ENCODE results near the gene ADAMTS17.

Gene ADAMTS17

DNA sequence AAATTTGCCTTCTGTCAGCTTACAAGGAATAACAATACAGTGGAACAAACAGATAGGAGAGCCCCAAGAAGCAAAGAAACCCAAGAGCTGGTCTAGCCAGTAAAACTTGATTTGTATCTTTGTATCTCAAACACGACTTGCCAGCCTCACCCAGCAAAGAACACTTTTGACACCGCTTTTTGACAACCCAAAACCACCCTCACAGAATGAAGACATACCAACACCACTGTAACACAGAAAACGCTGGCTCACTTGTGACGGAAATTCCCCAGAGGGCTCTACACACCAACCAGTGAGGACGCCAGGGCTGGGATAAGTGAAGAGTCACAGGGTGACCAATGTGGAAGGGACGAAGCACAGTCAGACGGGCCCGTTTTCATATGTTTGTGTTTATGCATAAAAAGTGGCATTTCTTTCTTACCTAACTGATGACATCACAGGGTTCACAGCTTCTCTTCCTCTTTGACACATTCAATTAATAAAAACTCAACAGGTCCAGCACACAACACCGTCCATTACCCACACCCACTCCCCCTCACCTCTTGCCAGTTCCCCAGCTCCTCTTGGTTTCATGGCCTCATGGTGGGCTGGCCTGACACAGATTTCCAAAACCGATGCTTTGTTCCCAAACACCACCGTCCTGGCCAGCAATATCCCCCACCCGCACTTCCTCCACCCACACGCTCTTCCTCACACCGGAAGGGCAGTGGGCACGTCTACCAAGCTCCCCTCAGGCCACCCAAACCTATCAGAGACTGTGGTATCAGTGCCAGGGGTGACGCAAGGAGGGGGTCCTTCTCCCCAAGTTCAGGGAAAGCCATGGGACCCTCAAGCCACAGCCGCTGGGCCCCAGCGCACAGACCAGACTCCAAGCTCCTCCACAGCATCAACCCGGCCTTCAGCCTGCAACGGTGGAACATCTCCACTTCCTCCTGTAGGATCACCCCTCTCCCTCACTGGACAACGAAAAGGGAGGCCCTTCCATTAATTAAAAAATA lies 94.2 kb downstream of the ADAMTS17 start:
- Histone ChIP-seq H3K27ac (ENCODE audit: low read depth, low read length) (no peak overlapping the region), H3K4me1 (ENCODE audit: control insufficient read depth, insufficient read depth, low read length) (no peaks in the 10 kb centered on the region), H3K36me3 (ENCODE audit: control insufficient read depth, insufficient read depth, low read length) (no peaks in the 10 kb centered on the region), H3K9me3 (ENCODE audit: control insufficient read depth, insufficient read depth, low read depth, low read length) (no peaks in the 10 kb centered on the region), H3K9ac (ENCODE audit: low read length) (no peak overlapping the region), H3K27me3 (ENCODE audit: control insufficient read depth, insufficient read depth, low read length) (no peaks in the 10 kb centered on the region), H3K4me3 (ENCODE audit: low read depth, low read length) (no peak overlapping the region)

DNA sequence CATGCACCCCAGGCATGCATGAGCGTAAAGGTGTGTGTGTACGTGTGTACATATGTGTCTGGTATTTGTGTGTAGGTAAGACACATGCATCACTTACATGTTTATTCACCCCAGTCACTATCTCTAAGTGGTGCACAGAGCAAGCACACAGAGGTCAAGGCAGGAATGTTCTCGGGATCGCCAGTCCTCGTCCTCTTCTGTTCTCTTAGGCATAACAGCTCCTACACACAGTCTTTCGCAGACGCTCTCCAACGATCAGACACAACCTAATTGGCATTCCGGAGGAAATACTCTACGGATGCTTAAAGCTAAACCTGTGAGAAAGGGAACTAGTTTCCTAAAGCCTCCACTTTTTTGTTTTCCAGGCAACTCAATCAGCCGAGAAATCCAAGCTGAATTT lies 95.9 kb downstream of the ADAMTS17 start:
- Histone ChIP-seq H3K27ac (ENCODE audit: low read depth, low read length) (no peak overlapping the region), H3K9ac (ENCODE audit: low read length) (no peak overlapping the region), H3K36me3 (ENCODE audit: control insufficient read depth, insufficient read depth, low read length) (no peaks in the 10 kb centered on the region), H3K4me1 (ENCODE audit: control insufficient read depth, insufficient read depth, low read length) (no peaks in the 10 kb centered on the region), H3K27me3 (ENCODE audit: control insufficient read depth, insufficient read depth, low read length) (no peaks in the 10 kb centered on the region), H3K4me3 (ENCODE audit: low read depth, low read length) (no peak overlapping the region), H3K9me3 (ENCODE audit: control insufficient read depth, insufficient read depth, low read depth, low read length) (no peaks in the 10 kb centered on the region)

DNA sequence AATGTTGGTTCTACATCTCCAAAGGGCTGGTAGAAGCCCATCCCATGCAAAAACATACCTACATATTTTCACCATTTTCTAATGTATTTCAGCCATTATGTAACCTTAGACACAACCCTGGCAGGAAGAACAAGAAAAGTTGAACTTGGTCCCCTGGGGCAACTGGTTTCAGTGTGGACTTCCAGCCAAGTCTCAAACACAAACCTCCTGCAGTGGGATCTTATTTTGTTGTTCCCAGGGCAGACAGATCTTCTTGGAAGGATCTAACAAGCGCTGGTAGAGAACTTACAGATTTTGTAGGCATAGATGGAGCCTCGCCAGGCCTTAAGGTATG lies 96.3 kb downstream of the ADAMTS17 start:
- Histone ChIP-seq H3K9me3 (ENCODE audit: control insufficient read depth, insufficient read depth, low read depth, low read length) (no peaks in the 10 kb centered on the region), H3K4me1 (ENCODE audit: control insufficient read depth, insufficient read depth, low read length) (no peaks in the 10 kb centered on the region), H3K27ac (ENCODE audit: low read depth, low read length) (no peak overlapping the region)

DNA sequence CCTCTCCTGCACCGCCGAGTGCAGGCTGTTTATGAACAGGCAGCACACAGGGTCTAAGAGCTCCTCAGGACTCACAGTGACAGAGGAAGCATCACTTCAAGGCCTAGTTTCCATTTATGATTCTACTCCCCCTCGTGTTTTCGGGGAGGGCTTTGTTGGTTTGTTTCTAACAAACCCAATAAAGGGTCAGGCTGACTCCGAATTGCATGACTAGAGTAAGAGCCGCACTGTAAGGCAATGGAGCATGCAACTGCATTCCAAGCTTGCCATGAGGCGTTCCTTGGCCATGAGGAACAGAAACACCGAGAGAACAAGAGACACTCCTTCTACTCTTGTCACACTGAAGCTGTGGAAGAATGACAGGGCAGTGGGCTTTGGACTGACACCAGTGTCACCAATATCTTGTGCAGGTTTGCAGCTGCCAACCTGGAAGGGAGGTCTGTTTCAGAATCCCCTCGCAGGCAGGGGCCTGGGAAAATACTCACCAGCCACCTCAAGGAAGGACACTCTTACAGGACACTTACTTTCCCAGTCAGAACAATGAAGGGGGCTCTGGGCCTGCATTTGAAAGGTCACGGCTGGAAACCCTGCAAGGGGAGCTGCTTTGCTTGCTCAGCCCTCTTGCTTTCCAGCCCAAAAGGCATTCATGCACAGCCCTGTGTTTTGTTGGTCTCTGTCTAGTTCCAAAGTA lies 96.8 kb downstream of the ADAMTS17 start:
- Histone ChIP-seq H3K4me1 (ENCODE audit: control insufficient read depth, insufficient read depth, low read length) (no peaks in the 10 kb centered on the region), H3K4me3 (ENCODE audit: low read depth, low read length) (no peak overlapping the region), H3K36me3 (ENCODE audit: control insufficient read depth, insufficient read depth, low read length) (no peaks in the 10 kb centered on the region), H3K27me3 (ENCODE audit: control insufficient read depth, insufficient read depth, low read length) (no peaks in the 10 kb centered on the region), H3K27ac (ENCODE audit: low read depth, low read length) (no peak overlapping the region), H3K9me3 (ENCODE audit: control insufficient read depth, insufficient read depth, low read depth, low read length) (no peaks in the 10 kb centered on the region), H3K9ac (ENCODE audit: low read length) (no peak overlapping the region)

More for the DNA sequence above, 96.3 kb downstream of the ADAMTS17 start:
- Histone ChIP-seq H3K4me3 (ENCODE audit: low read depth, low read length) (no peak overlapping the region), H3K9ac (ENCODE audit: low read length) (no peak overlapping the region), H3K36me3 (ENCODE audit: control insufficient read depth, insufficient read depth, low read length) (no peaks in the 10 kb centered on the region), H3K27me3 (ENCODE audit: control insufficient read depth, insufficient read depth, low read length) (no peaks in the 10 kb centered on the region)

DNA sequence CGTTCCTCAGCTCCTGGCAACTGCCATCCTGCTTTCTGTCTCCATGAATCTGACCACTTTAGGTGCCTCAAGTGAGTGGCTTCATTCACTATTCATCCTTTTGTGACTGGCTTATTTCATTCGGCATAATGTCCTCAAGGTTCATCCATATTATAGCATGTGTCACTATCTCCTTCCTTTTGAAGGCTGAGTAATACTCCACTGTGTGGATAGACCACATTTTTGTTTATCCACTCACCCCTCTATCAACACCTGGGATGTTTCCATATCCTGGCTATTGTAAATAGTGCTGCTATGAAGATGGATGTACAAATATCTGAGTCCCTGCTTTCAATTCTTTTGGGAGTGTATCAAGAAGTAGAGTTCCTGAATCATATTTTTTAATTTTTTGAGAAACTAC lies 98.8 kb downstream of the ADAMTS17 start:
- H3K4me1 ChIP-seq (ENCODE audit: control insufficient read depth, insufficient read depth, low read length), result no peaks in the 10 kb centered on the region
- no peak overlapping the region for H3K27ac ChIP-seq (ENCODE audit: low read depth, low read length)
- no peaks in the 10 kb centered on the region for H3K36me3 ChIP-seq (ENCODE audit: control insufficient read depth, insufficient read depth, low read length)
- H3K9ac ChIP-seq (ENCODE audit: low read length), result no peak overlapping the region
- H3K9me3 ChIP-seq (ENCODE audit: control insufficient read depth, insufficient read depth, low read depth, low read length), result no peaks in the 10 kb centered on the region
- H3K4me3 ChIP-seq (ENCODE audit: low read depth, low read length), result no peak overlapping the region
- no peaks in the 10 kb centered on the region for H3K27me3 ChIP-seq (ENCODE audit: control insufficient read depth, insufficient read depth, low read length)

DNA sequence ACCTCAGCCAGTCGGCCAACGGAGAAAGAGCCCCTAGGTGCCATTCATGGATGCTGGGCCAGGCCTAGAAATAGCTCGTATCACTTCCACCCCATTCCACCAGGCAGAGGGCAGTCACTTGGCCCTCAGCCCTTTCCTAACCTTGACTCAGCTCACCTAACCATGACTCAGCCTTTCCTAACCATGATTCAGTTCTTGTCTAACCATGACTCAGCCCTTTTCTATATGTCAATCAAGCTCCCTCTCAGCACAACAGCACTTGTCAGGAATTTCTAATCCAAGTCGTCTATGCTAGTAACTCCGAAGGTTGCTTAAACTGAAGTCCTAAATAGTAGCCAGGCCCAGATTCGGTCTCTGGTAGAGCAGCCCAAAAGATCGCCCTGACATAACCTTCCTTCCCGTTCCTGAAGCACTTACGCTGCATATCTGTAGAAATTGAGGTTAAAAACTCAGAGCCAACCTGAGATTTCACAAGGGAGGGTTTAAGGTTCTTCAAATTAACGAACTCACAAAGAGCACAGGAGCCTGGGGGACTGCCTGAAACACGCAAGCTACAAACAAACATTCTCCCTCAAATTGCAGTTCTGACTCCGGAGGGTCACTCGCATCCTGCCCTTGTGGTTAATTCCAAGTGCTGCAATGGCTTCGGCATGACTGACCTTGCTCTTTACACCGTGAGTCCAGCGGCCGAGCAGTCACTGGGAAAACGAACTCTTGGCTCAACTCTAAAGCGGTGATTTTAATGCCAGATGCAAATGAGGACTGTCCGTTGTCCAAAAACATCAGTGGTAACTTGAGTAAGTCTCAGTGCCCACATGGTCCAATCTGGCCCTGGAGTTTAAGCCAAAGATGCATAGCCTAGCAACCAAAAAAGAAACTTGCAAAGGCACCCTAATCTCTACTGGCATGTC lies 99.9 kb downstream of the ADAMTS17 start:
- no peak overlapping the region for H3K27ac ChIP-seq (ENCODE audit: low read depth, low read length)
- no peak overlapping the region for H3K4me3 ChIP-seq (ENCODE audit: low read depth, low read length)
- no peaks in the 10 kb centered on the region for H3K36me3 ChIP-seq (ENCODE audit: control insufficient read depth, insufficient read depth, low read length)
- H3K27me3 ChIP-seq (ENCODE audit: control insufficient read depth, insufficient read depth, low read length), result no peaks in the 10 kb centered on the region
- H3K9ac ChIP-seq (ENCODE audit: low read length), result no peak overlapping the region
- H3K9me3 ChIP-seq (ENCODE audit: control insufficient read depth, insufficient read depth, low read depth, low read length), result no peaks in the 10 kb centered on the region
- H3K4me1 ChIP-seq (ENCODE audit: control insufficient read depth, insufficient read depth, low read length), result no peaks in the 10 kb centered on the region

DNA sequence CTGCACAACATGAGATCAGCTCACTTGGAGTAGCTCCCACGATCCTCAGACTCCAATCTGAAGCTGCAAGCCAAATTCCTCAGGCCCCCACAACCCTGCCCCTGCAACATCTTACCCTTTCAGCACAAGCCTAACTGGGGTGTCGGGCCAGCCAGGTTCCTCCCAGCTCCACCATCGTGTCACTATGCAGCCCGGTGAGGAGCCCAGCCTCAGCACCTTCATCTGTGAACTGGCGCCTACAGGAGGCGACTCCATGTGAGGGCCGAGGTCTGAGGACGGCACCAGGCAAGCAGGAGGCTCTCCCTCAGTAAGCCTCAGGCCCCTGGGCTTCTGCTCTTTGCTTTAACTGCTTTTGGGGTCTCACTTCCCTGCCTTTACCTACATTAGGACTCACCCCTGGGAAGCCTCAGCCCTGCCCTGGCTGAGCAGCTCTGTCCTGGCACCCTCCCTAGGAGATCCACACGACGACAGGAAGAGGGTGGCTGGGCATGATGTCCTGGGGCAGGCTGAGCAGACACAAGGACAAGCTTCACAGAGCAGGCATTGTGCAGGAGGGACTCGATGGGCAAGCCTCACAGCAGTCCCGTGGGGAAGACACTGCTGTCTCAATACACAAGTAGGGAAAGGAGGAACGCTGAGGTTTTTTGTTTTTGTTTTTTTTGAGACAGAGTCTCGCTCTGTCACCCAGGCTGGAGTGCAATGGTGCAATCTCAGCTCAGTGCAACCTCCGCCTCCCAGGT lies 104.6 kb downstream of the ADAMTS17 start:
- Histone ChIP-seq H3K9ac (ENCODE audit: low read length) (no peak overlapping the region), H3K27ac (ENCODE audit: low read depth, low read length) (no peak overlapping the region), H3K4me1 (ENCODE audit: control insufficient read depth, insufficient read depth, low read length) (no peaks in the 10 kb centered on the region), H3K9me3 (ENCODE audit: control insufficient read depth, insufficient read depth, low read depth, low read length) (no peaks in the 10 kb centered on the region), H3K36me3 (ENCODE audit: control insufficient read depth, insufficient read depth, low read length) (no peaks in the 10 kb centered on the region), H3K4me3 (ENCODE audit: low read depth, low read length) (no peak overlapping the region), H3K27me3 (ENCODE audit: control insufficient read depth, insufficient read depth, low read length) (no peaks in the 10 kb centered on the region)

DNA sequence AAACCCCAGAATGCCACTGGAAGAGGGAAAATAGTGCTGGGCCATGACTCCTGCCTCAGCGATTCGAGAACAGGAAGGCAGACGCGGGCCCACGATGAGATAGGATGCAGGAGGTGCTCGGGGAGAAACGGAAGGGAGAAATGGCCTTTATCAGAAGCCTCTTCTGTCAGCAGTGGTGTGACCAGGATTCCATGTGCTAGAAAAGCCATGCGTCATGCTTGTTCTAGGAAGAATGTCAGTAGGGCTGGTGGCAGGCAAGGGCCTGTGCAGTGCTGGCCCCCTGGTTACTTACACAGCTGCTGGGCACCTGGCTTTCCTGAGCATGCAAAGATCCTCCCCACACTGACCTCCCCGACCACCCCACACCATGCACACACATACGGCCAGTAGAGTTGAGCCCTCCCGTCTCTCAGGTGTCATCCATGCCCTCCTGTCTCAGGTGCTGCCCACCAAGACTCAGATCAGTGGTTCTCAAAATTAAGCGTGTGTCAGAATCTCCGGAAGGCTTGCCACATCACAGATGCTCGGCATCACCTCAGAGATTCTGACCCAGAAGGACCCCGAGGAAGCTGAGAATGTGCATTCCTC lies 106.7 kb downstream of the ADAMTS17 start:
- no peaks in the 10 kb centered on the region for H3K36me3 ChIP-seq (ENCODE audit: control insufficient read depth, insufficient read depth, low read length)
- H3K4me1 ChIP-seq (ENCODE audit: control insufficient read depth, insufficient read depth, low read length), result no peaks in the 10 kb centered on the region
- no peak overlapping the region for H3K4me3 ChIP-seq (ENCODE audit: low read depth, low read length)
- no peak overlapping the region for H3K9ac ChIP-seq (ENCODE audit: low read length)
- H3K27ac ChIP-seq (ENCODE audit: low read depth, low read length), result no peak overlapping the region
- H3K9me3 ChIP-seq (ENCODE audit: control insufficient read depth, insufficient read depth, low read depth, low read length), result no peaks in the 10 kb centered on the region
- H3K27me3 ChIP-seq (ENCODE audit: control insufficient read depth, insufficient read depth, low read length), result no peaks in the 10 kb centered on the region

DNA sequence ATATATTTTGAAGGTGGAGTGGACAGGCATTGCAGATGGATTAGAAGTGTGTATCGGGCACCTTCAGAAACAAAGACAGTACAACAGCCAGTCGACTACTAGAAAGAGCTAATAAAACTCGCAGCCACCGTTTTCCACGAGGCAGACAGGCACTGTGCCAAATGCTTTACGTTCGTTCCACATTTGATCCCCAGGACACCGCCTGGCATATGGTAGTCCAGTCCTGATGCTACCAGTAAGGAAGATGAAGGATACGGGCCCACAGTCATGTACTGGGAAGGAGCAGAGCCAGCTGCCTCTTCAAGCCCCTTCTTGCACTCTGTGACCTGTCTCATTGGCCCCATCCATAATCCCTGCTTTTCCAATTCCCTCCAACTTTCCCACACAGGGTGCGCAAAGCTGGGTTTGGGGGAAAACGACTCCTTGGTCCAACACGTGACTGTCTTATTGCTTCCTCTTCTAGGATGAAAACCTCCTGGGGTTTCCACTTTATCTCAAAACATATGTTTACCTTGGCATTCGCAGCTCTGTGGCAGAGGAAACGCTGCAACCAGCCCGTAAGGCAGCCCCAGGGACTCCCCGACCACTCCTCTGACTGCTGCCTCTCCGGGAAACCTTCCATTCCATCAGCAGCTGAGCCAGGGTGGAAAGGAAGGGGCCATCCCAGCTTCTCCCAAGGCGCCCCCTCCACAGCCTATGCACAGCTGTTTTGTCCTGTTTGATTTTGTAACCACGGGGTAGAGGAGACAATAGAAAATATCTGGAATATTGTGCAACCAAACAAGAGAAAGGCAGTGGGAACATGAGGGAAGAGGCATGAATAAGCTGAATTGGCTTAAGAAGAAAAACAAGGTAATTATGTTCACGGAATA lies 107.4 kb downstream of the ADAMTS17 start:
- Histone ChIP-seq H3K9ac (ENCODE audit: low read length) (no peak overlapping the region), H3K4me1 (ENCODE audit: control insufficient read depth, insufficient read depth, low read length) (no peaks in the 10 kb centered on the region), H3K4me3 (ENCODE audit: low read depth, low read length) (no peak overlapping the region), H3K27ac (ENCODE audit: low read depth, low read length) (no peak overlapping the region), H3K27me3 (ENCODE audit: control insufficient read depth, insufficient read depth, low read length) (no peaks in the 10 kb centered on the region), H3K36me3 (ENCODE audit: control insufficient read depth, insufficient read depth, low read length) (no peaks in the 10 kb centered on the region), H3K9me3 (ENCODE audit: control insufficient read depth, insufficient read depth, low read depth, low read length) (no peaks in the 10 kb centered on the region)

All from HUES6 (cell line).